HepG2 (cell line): ENCODE results near the gene RNASE8. TPM values are rescaled to one million over a fixed set of nuclear protein-coding genes. Genes with fewer than 3 reads are reported as not detected.

Experiments
- FOSL1 ChIP-seq: sonication (generic); formaldehyde crosslinking; IDR thresholded peaks from 2 replicates; pipeline ENCODE4 v1.9.0; 2021; ENCODE audit warnings: missing genetic modification reagents, borderline replicate concordance
- GABPB1 ChIP-seq: IDR thresholded peaks from 2 replicates; pipeline ENCODE4 v1.6.1; 2016; ENCODE audit warnings: mild to moderate bottlenecking, missing genetic modification reagents, moderate library complexity, missing compliant biosample characterization
- GATAD1 ChIP-seq: IDR thresholded peaks from 2 replicates; pipeline ENCODE4 v1.6.1; 2016; ENCODE audit warnings: missing genetic modification reagents, missing compliant biosample characterization
- JUNB ChIP-seq: sonication (generic); formaldehyde crosslinking; IDR thresholded peaks from 2 replicates; pipeline ENCODE4 v1.8.0; 2022; ENCODE audit warnings: missing genetic modification reagents, mild to moderate bottlenecking, borderline replicate concordance
- KAT8 ChIP-seq: IDR thresholded peaks from 2 replicates; pipeline ENCODE4 v1.6.1; 2016; ENCODE audit warnings: missing genetic modification reagents, missing compliant biosample characterization
- KDM2A ChIP-seq: sonication (generic); formaldehyde crosslinking; IDR thresholded peaks from 2 replicates; pipeline ENCODE4 v1.4.0; 2020; ENCODE audit warnings: low read depth, missing genetic modification reagents, borderline replicate concordance
- NPAS2 ChIP-seq: sonication (generic); formaldehyde crosslinking; IDR thresholded peaks from 2 replicates; pipeline ENCODE4 v1.8.0; 2022; ENCODE audit warnings: mild to moderate bottlenecking, missing genetic modification reagents, borderline replicate concordance
- NRL ChIP-seq: sonication (generic); formaldehyde crosslinking; IDR thresholded peaks from 2 replicates; pipeline ENCODE4 v1.5.0; 2020; ENCODE audit warnings: missing genetic modification reagents, mild to moderate bottlenecking, moderate library complexity, borderline replicate concordance
- RBFOX2 ChIP-seq: fragments of 200-400 bp; formaldehyde crosslinking; IDR thresholded peaks from 2 replicates; pipeline ENCODE4 v1.6.1; 2017; ENCODE audit warnings: low read depth, mild to moderate bottlenecking, low read length
- RFX1 ChIP-seq: fragments of 450-650 bp; IDR thresholded peaks from 2 replicates; pipeline ENCODE4 v1.6.1; 2017
- RFX5 ChIP-seq: IDR thresholded peaks from 2 replicates; pipeline ENCODE4 v1.6.1; 2011; ENCODE audit warnings: low read depth, low read length, improper control_type of control experiment
- SMARCC2 ChIP-seq: fragments of 450-650 bp; IDR thresholded peaks from 2 replicates; pipeline ENCODE4 v1.6.1; 2017; ENCODE audit warnings: antibody characterized with exemption, mild to moderate bottlenecking
- THYN1 ChIP-seq: sonication (generic); formaldehyde crosslinking; IDR thresholded peaks from 2 replicates; pipeline ENCODE4 v1.8.1; 2023; ENCODE audit warnings: low read depth, mild to moderate bottlenecking, moderate library complexity, missing genetic modification reagents, borderline replicate concordance
- ZBTB43 ChIP-seq: sonication (generic); formaldehyde crosslinking; conservative IDR thresholded peaks from 2 replicates; pipeline ENCODE4 v1.4.0; 2020; ENCODE audit warnings: missing genetic modification reagents
- ZFP90 ChIP-seq: sonication (generic); formaldehyde crosslinking; IDR thresholded peaks from 2 replicates; pipeline ENCODE4 v1.8.0; 2022; ENCODE audit warnings: missing genetic modification reagents, mild to moderate bottlenecking, inconsistent platforms, borderline replicate concordance
- ZFY ChIP-seq: sonication (generic); formaldehyde crosslinking; IDR thresholded peaks from 2 replicates; pipeline ENCODE4 v1.4.0; 2020; ENCODE audit warnings: missing genetic modification reagents
- ZNF20 ChIP-seq: sonication (generic); formaldehyde crosslinking; IDR thresholded peaks from 2 replicates; pipeline ENCODE4 v1.4.0; 2020; ENCODE audit warnings: mild to moderate bottlenecking, moderate library complexity, missing genetic modification reagents
- ZNF225 ChIP-seq: sonication (generic); formaldehyde crosslinking; IDR thresholded peaks from 2 replicates; pipeline ENCODE4 v1.4.0; 2020; ENCODE audit warnings: mild to moderate bottlenecking, missing genetic modification reagents
- ZNF589 ChIP-seq: sonication (generic); formaldehyde crosslinking; conservative IDR thresholded peaks from 2 replicates; pipeline ENCODE4 v1.8.0; 2022; ENCODE audit warnings: mild to moderate bottlenecking, moderate library complexity, missing genetic modification reagents
- ZNF619 ChIP-seq: sonication (generic); formaldehyde crosslinking; IDR thresholded peaks from 2 replicates; pipeline ENCODE4 v1.4.0; 2020; ENCODE audit warnings: mild to moderate bottlenecking, missing genetic modification reagents
- ZNF7 ChIP-seq: IDR thresholded peaks from 2 replicates; pipeline ENCODE4 v1.6.1; 2016; ENCODE audit warnings: missing biosample characterization, missing genetic modification reagents
- polyA plus RNA-seq, 8 experiments: library from polyadenylated mRNA; depleted of rRNA in 3 of 8; stranded (reverse) in 7 of 8; unstranded in 1 of 8; fragments of >200 nt; fragmentation: Illumina TruSeq in 4 of 8; extraction: Trizol in 4 of 8; gene quantifications; 2 replicates each; pipeline versions ENCODE4 v1.2.1 to v1.2.3, GENCODE V29; 2011 to 2016; ENCODE audit warnings: low read depth in 4 of 8, missing spikeins in 1 of 8, mixed read lengths in 1 of 8; ENCODE audit not compliant: insufficient read depth in 1 of 8
- total RNA-seq, 5 experiments: library from RNA; depleted of rRNA; stranded (reverse); fragments of >200 nt; fragmentation: Illumina TruSeq; extraction: Trizol; gene quantifications; 2 replicates each; pipeline ENCODE4 v1.2.3, GENCODE V29; 2016; ENCODE audit warnings: low read depth in 1 of 5
- TF ChIP-seq, protein P1 (sequence below): fragments of 450-650 bp; IDR thresholded peaks from 2 replicates; pipeline ENCODE4 v1.6.1; 2016
- TF ChIP-seq, protein P2 (sequence below), 2 experiments: sonication (generic) in 1 of 2; formaldehyde crosslinking in 1 of 2; IDR thresholded peaks; 2 replicates each; pipeline versions ENCODE4 v1.5.1 to v1.6.1; 2011 to 2020; ENCODE audit warnings: borderline replicate concordance in 1 of 2, low read depth in 1 of 2, low read length in 1 of 2, mild to moderate bottlenecking in 1 of 2, missing genetic modification reagents in 1 of 2, moderate library complexity in 1 of 2
- TF ChIP-seq, protein P3 (sequence below): sonication (generic); formaldehyde crosslinking; IDR thresholded peaks from 2 replicates; pipeline ENCODE4 v1.4.0; 2020; ENCODE audit warnings: missing genetic modification reagents, mild to moderate bottlenecking, borderline replicate concordance

RNASE8 gene
- total and polyA plus RNA-seq, 2 of the 13 experiments (the other 11 are each of a cell fraction or from before 2014, with no cell fraction given), result not detected

DNA sequence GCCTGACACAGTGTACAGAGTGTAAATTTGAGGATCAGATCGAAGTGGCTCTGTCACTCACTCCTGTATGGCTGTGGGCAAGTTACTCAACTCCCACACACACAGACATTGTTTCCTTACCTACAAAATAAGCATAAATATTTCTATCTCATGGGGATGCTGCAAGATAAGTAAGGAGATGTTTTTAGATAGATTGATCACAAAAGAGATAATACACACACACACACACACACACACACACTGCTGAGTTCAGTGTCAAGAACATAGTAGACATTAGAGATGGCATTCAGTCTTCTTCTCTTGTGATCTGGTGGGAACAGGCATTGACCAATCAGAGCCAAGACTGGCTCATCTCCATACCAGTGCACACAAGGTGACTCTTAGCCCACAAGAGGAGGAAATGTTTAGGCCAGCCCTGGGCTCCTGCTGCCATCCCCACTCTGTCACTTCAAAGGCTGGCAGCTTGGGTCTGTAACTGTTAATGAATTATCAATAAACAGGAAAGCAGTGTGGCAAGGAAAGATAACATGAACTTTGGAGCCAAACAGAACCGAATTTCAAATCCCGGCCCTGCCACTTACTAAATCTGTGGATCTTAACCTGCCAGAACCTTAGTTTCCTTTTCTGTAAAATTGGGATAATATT lies 3.4 kb upstream of the RNASE8 start (continued):
- TF ChIP-seq JUNB (CRISPR knock-in tag) (no peak), ZNF589 (peak; percentile 77; the same call in 1 of the 2 replicates), ZFP90 (CRISPR knock-in tag) (peak; percentile 66; the same call in 1 of the 2 replicates), GABPB1 (CRISPR knock-in tag) (peak; percentile 45; the same call in 1 of the 2 replicates), RFX1 (no peak; the same call in 1 of the 2 replicates), KAT8 (CRISPR knock-in tag) (peak; percentile 83), NRL (CRISPR knock-in tag) (no peak), ZBTB43 (peak; percentile 77), NPAS2 (CRISPR knock-in tag) (no peak), SMARCC2 (0 out of 2 replicates have a peak, but pooled peaks have one; percentile 11), ZNF225 (CRISPR knock-in tag) (no peak), ZNF7 (CRISPR knock-in tag) (peak; percentile 96), THYN1 (no peak), ZNF619 (0 out of 2 replicates have a peak, but pooled peaks have one; percentile 2), RBFOX2 (peak; percentile 75), FOSL1 (CRISPR knock-in tag) (no peak), ZNF20 (CRISPR knock-in tag) (no peak), ZFY (peak; percentile 48; the same call in 1 of the 2 replicates), RFX5 (peak; percentile 76), GATAD1 (peak; percentile 62; the same call in 1 of the 2 replicates), KDM2A (CRISPR knock-in tag) (peak; percentile 48; the same call in 1 of the 2 replicates)
- TF ChIP-seq, protein P1, sequence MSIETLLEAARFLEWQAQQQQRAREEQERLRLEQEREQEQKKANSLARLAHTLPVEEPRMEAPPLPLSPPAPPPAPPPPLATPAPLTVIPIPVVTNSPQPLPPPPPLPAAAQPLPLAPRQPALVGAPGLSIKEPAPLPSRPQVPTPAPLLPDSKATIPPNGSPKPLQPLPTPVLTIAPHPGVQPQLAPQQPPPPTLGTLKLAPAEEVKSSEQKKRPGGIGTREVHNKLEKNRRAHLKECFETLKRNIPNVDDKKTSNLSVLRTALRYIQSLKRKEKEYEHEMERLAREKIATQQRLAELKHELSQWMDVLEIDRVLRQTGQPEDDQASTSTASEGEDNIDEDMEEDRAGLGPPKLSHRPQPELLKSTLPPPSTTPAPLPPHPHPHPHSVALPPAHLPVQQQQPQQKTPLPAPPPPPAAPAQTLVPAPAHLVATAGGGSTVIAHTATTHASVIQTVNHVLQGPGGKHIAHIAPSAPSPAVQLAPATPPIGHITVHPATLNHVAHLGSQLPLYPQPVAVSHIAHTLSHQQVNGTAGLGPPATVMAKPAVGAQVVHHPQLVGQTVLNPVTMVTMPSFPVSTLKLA, result no peak
- TF ChIP-seq, protein P2, sequence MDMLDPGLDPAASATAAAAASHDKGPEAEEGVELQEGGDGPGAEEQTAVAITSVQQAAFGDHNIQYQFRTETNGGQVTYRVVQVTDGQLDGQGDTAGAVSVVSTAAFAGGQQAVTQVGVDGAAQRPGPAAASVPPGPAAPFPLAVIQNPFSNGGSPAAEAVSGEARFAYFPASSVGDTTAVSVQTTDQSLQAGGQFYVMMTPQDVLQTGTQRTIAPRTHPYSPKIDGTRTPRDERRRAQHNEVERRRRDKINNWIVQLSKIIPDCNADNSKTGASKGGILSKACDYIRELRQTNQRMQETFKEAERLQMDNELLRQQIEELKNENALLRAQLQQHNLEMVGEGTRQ (IDR thresholded peaks at IDR 0.05; ENCODE audit: low read depth, low read length), result no peak
- TF ChIP-seq, protein P2 (CRISPR knock-in tag; IDR thresholded peaks at IDR 0.05; ENCODE audit: borderline replicate concordance), result no peak
- TF ChIP-seq, protein P3, sequence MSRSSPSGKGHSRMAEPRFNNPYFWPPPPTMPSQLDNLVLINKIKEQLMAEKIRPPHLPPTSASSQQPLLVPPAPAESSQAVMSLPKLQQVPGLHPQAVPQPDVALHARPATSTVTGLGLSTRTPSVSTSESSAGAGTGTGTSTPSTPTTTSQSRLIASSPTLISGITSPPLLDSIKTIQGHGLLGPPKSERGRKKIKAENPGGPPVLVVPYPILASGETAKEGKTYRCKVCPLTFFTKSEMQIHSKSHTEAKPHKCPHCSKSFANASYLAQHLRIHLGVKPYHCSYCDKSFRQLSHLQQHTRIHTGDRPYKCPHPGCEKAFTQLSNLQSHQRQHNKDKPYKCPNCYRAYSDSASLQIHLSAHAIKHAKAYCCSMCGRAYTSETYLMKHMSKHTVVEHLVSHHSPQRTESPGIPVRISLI, result peak; percentile 70; the same call in 1 of the 2 replicates
